ENCODE measurements around the gene PCDHA13. TPM values are rescaled to one million over a fixed set of nuclear protein-coding genes. Genes with fewer than 3 reads are reported as not detected.
"Not testable (repeated sequence)": the region's sequence is repeated elsewhere in the genome, so short reads cannot be mapped to it uniquely, and the experiment has no call there.

PCDHA13 gene
- total RNA-seq, 1 donor from 2014 or later: not detected

DNA sequence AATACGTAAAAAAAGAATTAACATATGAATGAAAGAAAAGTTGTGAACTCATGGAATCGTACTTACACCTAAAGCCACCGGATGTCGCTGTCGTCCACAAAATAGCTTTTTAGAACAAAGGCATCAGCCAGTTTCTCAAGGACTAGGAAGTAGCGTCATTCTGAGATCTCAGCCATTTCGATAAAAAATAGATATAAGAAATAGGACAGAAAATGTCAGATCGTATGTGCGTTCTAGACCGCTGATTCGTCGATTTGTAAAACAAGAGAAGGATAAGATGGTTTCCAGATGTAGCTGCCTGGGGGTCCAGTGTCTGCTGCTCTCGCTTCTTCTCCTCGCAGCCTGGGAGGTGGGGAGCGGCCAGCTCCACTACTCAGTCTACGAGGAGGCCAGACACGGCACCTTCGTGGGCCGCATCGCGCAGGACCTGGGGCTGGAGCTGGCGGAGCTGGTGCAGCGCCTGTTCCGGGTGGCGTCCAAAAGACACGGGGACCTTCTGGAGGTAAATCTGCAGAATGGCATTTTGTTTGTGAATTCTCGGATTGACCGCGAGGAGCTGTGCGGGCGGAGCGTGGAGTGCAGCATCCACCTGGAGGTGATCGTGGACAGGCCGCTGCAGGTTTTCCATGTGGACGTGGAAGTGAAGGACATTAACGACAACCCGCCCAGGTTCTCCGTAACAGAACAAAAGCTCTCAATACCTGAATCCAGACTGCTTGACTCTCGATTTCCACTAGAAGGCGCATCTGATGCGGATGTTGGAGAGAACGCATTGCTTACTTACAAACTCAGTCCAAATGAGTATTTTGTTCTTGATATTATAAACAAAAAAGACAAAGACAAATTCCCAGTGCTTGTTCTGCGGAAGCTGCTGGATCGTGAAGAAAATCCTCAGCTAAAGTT lies 25.9 kb upstream of the PCDHA13 start, which contains the start of gene PCDHA10:
PCDHA10 (plus strand) TSS at position 126 of the 903 bp plus-strand sequence; CDS start at position 278, 152 bp downstream.
- Mint-ChIP-seq H3K27ac (no peak within 1 kb of the TSS), H3K27me3 (ENCODE audit: insufficient read depth) (peaks cover 4% of the 10 kb centered on the region), H3K36me3 (ENCODE audit: low read depth) (no peaks in the 10 kb centered on the region), H3K4me3 (no peak within 1 kb of the TSS), H3K9me3 (peaks cover 29% of the 10 kb centered on the region), H3K4me1 (ENCODE audit: low read depth) (no peaks in the 10 kb centered on the region)
- intact Hi-C loops (cut with micrococcal nuclease): no loop called here
- no peak for DNase-seq (ENCODE audit: low spot score)

GRCh38 chr5:140857177-140857986 lies 24.5 kb upstream of the PCDHA13 start:
- Mint-ChIP-seq H3K9me3 (peaks cover 40% of the 10 kb centered on the region), H3K27me3 (ENCODE audit: insufficient read depth) (peaks cover 4% of the 10 kb centered on the region), H3K4me3 (no peak overlapping the region), H3K4me1 (ENCODE audit: low read depth) (no peaks in the 10 kb centered on the region), H3K36me3 (ENCODE audit: low read depth) (no peaks in the 10 kb centered on the region), H3K27ac (no peak overlapping the region)
- no peak for DNase-seq (ENCODE audit: low spot score)
- intact Hi-C loops (cut with micrococcal nuclease): no loop called here

- Mint-ChIP-seq H3K9me3 (peaks cover 40% of the 10 kb centered on the region), H3K36me3 (ENCODE audit: low read depth) (no peaks in the 10 kb centered on the region), H3K4me3 (no peak overlapping the region), H3K27ac (no peak overlapping the region), H3K4me1 (ENCODE audit: low read depth) (no peaks in the 10 kb centered on the region), H3K27me3 (ENCODE audit: insufficient read depth) (peaks cover 4% of the 10 kb centered on the region)
- no peak for DNase-seq (ENCODE audit: low spot score)
- intact Hi-C loops (cut with micrococcal nuclease): no loop called here
These were observed 24.0 kb upstream of the PCDHA13 start for GRCh38 chr5:140857987-140858240.

- H3K27me3 Mint-ChIP-seq (ENCODE audit: insufficient read depth): no peaks in the 10 kb centered on the region
- no peak overlapping the region for H3K27ac Mint-ChIP-seq
- no peak for DNase-seq (ENCODE audit: low spot score)
- H3K4me3 Mint-ChIP-seq: no peak overlapping the region
- H3K36me3 Mint-ChIP-seq (ENCODE audit: low read depth): no peaks in the 10 kb centered on the region
- peaks cover 19% of the 10 kb centered on the region for H3K9me3 Mint-ChIP-seq
- H3K4me1 Mint-ChIP-seq (ENCODE audit: low read depth): no peaks in the 10 kb centered on the region
- intact Hi-C loops (cut with micrococcal nuclease): loop anchor here (10.0 kb wide), 1 partner anchor 372 kb away; no protein-coding TSS in a partner anchor
These were observed 19.3 kb upstream of the PCDHA13 start for GRCh38 chr5:140862441-140863295.

DNA sequence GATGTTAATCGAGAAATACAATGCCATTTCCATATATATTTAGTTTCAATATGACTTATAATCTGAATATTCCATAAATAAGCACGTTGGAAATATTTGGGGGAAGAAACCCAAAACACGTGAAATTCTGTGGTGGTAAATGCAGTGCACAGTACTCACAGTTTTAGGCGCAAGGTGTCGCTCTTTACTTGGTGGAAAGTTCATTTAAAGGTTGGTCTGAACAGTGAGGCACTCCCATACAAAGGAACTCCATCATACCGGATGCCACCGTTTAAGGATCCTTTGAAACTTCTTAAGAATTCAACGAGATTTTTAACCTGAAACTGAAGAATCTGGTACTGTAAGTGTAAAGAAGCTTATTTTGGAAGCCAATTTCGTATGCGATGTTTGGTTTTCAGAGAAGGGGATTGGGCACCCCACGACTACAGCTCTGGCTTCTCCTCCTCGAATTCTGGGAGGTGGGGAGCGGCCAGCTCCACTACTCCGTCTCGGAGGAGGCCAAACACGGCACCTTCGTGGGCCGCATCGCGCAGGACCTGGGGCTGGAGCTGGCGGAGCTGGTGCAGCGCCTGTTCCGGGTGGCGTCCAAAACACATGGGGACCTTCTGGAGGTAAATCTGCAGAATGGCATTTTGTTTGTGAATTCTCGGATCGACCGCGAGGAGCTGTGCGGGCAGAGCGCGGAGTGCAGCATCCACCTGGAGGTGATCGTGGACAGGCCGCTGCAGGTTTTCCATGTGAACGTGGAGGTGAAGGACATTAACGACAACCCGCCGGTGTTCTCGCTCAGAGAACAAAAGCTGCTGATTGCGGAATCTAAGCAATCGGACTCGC lies 13.0 kb upstream of the PCDHA13 start, which contains the start of gene PCDHA11:
PCDHA11 (plus strand) TSS at position 237 of the 834 bp plus-strand sequence; CDS start at position 384, 147 bp downstream.
- DNase-seq (ENCODE audit: low spot score): no peak
- Mint-ChIP-seq H3K36me3 (ENCODE audit: low read depth) (no peaks in the 10 kb centered on the region), H3K27ac (no peak within 1 kb of the TSS), H3K27me3 (ENCODE audit: insufficient read depth) (no peaks in the 10 kb centered on the region), H3K9me3 (peaks cover 14% of the 10 kb centered on the region), H3K4me3 (no peak within 1 kb of the TSS), H3K4me1 (ENCODE audit: low read depth) (no peaks in the 10 kb centered on the region)
- intact Hi-C loops (cut with micrococcal nuclease): loop anchor here (10.0 kb wide), 1 partner anchor 366 kb away; no protein-coding TSS in a partner anchor

GRCh38 chr5:140869555-140869886 lies 12.4 kb upstream of the PCDHA13 start:
- no peaks in the 10 kb centered on the region for H3K27me3 Mint-ChIP-seq (ENCODE audit: insufficient read depth)
- intact Hi-C loops (cut with micrococcal nuclease): loop anchor here (10.0 kb wide), 1 partner anchor 365 kb away; no protein-coding TSS in a partner anchor
- no peaks in the 10 kb centered on the region for H3K4me1 Mint-ChIP-seq (ENCODE audit: low read depth)
- H3K4me3 Mint-ChIP-seq: no peak overlapping the region
- no peak for DNase-seq (ENCODE audit: low spot score)
- H3K36me3 Mint-ChIP-seq (ENCODE audit: low read depth): no peaks in the 10 kb centered on the region
- no peak overlapping the region for H3K27ac Mint-ChIP-seq
- peaks cover 15% of the 10 kb centered on the region for H3K9me3 Mint-ChIP-seq

DNA sequence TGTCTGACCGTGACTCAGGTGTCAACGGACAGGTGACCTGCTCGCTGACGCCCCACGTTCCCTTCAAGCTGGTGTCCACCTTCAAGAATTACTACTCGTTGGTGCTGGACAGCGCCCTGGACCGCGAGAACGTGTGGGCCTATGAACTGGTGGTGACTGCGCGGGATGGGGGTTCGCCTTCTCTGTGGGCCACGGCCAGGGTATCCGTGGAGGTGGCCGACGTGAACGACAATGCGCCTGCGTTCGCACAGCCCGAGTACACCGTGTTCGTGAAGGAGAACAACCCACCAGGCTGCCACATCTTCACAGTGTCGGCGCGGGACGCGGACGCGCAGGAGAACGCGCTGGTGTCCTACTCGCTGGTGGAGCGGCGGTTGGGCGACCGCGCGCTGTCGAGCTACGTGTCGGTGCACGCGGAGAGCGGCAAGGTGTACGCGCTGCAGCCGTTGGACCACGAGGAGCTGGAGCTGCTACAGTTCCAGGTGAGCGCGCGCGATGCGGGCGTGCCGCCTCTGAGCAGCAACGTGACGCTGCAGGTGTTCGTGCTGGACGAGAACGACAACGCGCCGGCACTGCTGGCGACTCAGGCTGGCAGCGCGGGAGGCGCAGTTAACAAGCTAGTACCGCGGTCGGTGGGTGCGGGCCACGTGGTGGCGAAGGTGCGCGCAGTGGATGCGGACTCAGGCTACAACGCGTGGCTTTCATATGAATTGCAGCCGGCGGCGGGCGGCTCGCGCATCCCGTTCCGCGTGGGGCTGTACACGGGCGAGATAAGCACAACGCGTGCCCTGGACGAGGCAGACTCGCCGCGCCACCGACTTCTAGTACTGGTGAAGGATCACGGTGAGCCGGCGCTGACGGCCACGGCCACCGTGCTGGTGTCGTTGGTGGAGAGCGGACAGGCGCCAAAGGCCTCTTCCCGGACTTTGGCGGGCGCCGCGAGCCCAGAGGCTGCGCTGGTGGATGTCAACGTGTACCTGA lies 11.4 kb upstream of the PCDHA13 start:
- H3K4me3 Mint-ChIP-seq: no peak overlapping the region
- H3K27me3 Mint-ChIP-seq (ENCODE audit: insufficient read depth): no peaks in the 10 kb centered on the region
- no peak overlapping the region for H3K27ac Mint-ChIP-seq
- no peaks in the 10 kb centered on the region for H3K4me1 Mint-ChIP-seq (ENCODE audit: low read depth)
- no peaks in the 10 kb centered on the region for H3K36me3 Mint-ChIP-seq (ENCODE audit: low read depth)
- intact Hi-C loops (cut with micrococcal nuclease): no loop called here
- H3K9me3 Mint-ChIP-seq: peaks cover 21% of the 10 kb centered on the region
- no peak for DNase-seq (ENCODE audit: low spot score)

DNA sequence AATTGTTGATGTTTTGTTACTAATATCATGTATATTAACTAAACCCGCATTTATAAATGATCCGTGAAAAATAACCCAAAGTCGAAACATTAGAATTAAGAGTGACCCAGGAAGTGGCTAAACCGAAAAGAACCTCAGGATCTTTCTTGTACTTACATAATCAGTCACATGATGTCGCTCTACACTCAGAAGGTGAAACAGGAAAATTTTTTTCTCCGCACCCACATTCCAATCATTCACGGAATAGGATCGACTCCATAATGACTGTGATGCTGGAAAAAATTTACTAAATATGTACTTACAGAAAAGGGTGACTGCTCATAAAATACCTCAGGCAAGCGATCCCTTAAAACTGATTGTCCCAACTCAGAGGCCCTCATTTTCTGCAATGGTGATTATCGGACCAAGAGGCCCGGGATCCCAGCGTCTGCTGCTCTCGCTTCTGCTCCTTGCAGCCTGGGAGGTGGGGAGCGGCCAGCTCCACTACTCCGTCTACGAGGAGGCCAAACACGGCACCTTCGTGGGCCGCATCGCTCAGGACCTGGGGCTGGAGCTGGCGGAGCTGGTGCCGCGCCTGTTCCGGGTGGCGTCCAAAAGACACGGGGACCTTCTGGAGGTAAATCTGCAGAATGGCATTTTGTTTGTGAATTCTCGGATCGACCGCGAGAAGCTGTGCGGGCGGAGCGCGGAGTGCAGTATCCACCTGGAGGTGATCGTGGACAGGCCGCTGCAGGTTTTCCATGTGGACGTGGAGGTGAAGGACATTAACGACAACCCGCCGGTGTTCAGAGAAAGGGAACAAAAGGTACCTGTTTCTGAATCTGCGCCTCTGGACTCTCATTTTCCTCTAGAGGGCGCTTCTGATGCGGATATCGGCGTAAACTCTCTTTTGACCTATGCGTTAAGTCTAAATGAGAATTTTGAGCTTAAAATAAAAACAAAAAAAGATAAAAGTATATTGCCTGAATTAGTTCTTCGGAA lies 6.5 kb upstream of the PCDHA13 start, which contains the start of gene PCDHA12:
PCDHA12 (plus strand) TSS at position 224 of the 981 bp plus-strand sequence; CDS start at position 389, 165 bp downstream.
- no peaks in the 10 kb centered on the region for H3K27me3 Mint-ChIP-seq (ENCODE audit: insufficient read depth)
- intact Hi-C loops (cut with micrococcal nuclease): loop anchor here (5.0 kb wide), 1 partner anchor 43 kb away; the partner anchor contains the start of gene PCDHA7
- H3K36me3 Mint-ChIP-seq (ENCODE audit: low read depth): no peaks in the 10 kb centered on the region
- H3K4me1 Mint-ChIP-seq (ENCODE audit: low read depth): no peaks in the 10 kb centered on the region
- H3K9me3 Mint-ChIP-seq: peaks cover 28% of the 10 kb centered on the region
- H3K4me3 Mint-ChIP-seq: no peak within 1 kb of the TSS
- DNase-seq (ENCODE audit: low spot score): no peak
- H3K27ac Mint-ChIP-seq: no peak within 1 kb of the TSS

- intact Hi-C loops (cut with micrococcal nuclease): loop anchor here (5.0 kb wide), 1 partner anchor 44 kb away; the partner anchor contains the start of gene PCDHA7
- H3K9me3 Mint-ChIP-seq: peaks cover 39% of the 10 kb centered on the region
- H3K27ac Mint-ChIP-seq; H3K27me3 Mint-ChIP-seq (ENCODE audit: insufficient read depth); H3K4me1 Mint-ChIP-seq (ENCODE audit: low read depth); H3K36me3 Mint-ChIP-seq (ENCODE audit: low read depth); DNase-seq (ENCODE audit: low spot score); H3K4me3 Mint-ChIP-seq: not testable (repeated sequence)
These were observed 5.2 kb upstream of the PCDHA13 start for GRCh38 chr5:140876541-140877261.

- intact Hi-C loops (cut with micrococcal nuclease): loop anchor here (5.0 kb wide), 1 partner anchor 45 kb away; the partner anchor contains the start of gene PCDHA7
- no peaks in the 10 kb centered on the region for H3K27me3 Mint-ChIP-seq (ENCODE audit: insufficient read depth)
- H3K27ac Mint-ChIP-seq: no peak overlapping the region
- no peak for DNase-seq (ENCODE audit: low spot score)
- peaks cover 41% of the 10 kb centered on the region for H3K9me3 Mint-ChIP-seq
- H3K36me3 Mint-ChIP-seq (ENCODE audit: low read depth): no peaks in the 10 kb centered on the region
- no peak overlapping the region for H3K4me3 Mint-ChIP-seq
- H3K4me1 Mint-ChIP-seq (ENCODE audit: low read depth): no peaks in the 10 kb centered on the region
These were observed 4.7 kb upstream of the PCDHA13 start for GRCh38 chr5:140877262-140877581.
